Ovary (tissue), 3 donors: ENCODE results near the gene TAOK3.

Experiments
- CTCF ChIP-seq, 3 donors: fragments of 450-650 bp in 2 of 3; fragments of 200-600 bp in 1 of 3; IDR thresholded peaks; one replicate each; pipeline versions ENCODE4 v1.5.1 to v1.8.0; 2016 to 2022; ENCODE audit warnings: antibody characterized with exemption in 3 of 3, mild to moderate bottlenecking in 1 of 3
- EP300 ChIP-seq: sonication (generic); formaldehyde crosslinking; IDR thresholded peaks from one replicate; pipeline ENCODE4 v1.6.1; 2017; ENCODE audit warnings: antibody characterized with exemption
- POLR2A ChIP-seq: fragments of 450-650 bp; IDR thresholded peaks from one replicate; pipeline ENCODE4 v1.6.1; 2017; ENCODE audit warnings: antibody characterized with exemption, mild to moderate bottlenecking, moderate library complexity
- donor health status: DM: no; HTN: no; CAD: no.

GRCh38 chr12:118271183-118271582 is 101.5 kb downstream of the TAOK3 start:
- no peak for TF ChIP-seq EP300
- no peak for TF ChIP-seq CTCF (IDR thresholded peaks at IDR 0.05)
- TF ChIP-seq POLR2A: no peak
